ENCODE data around the gene RDH12. TPM values are rescaled to one million over a fixed set of nuclear protein-coding genes. Genes with fewer than 3 reads are reported as not detected.
"Not testable (repeated sequence)": the region's sequence is repeated elsewhere in the genome, so short reads cannot be mapped to it uniquely, and the experiment has no call there.

The RDH12 gene
- total RNA-seq (2012; rRNA removed): not detected in 2 replicates

- Histone ChIP-seq H3K4me1 (ENCODE audit: control insufficient read depth, insufficient read depth, low read length) (peaks cover 12% of the 10 kb centered on the region), H3K27me3 (ENCODE audit: control insufficient read depth, insufficient read depth, low read length) (peaks cover 14% of the 10 kb centered on the region)
- not testable (repeated sequence) for H3K36me3 ChIP-seq (ENCODE audit: insufficient read depth, low read length); H3K4me3 ChIP-seq (ENCODE audit: low read length); H3K4me2 ChIP-seq (ENCODE audit: low read length); H3K9ac ChIP-seq (ENCODE audit: low read depth, low read length); H3K9me3 ChIP-seq (replicated peaks; ENCODE audit: low read length)
These were observed at the start of gene RDH12 for GRCh38 chr14:67701492-67701891. RDH12 (plus strand) TSS chr14:67701886; CDS start chr14:67722643, 20,757 bp downstream.

- H3K9me3 ChIP-seq (replicated peaks; ENCODE audit: low read length): no peaks in the 10 kb centered on the region
- no peaks in the 10 kb centered on the region for H3K27me3 ChIP-seq (ENCODE audit: control insufficient read depth, insufficient read depth, low read length)
- H3K36me3 ChIP-seq (ENCODE audit: insufficient read depth, low read length): peaks cover 62% of the 10 kb centered on the region
- H3K9ac ChIP-seq (ENCODE audit: low read depth, low read length): no peak overlapping the region
- no peak overlapping the region for H3K4me3 ChIP-seq (ENCODE audit: low read length)
- no peak overlapping the region for H3K4me2 ChIP-seq (ENCODE audit: low read length)
- peaks cover 10% of the 10 kb centered on the region for H3K4me1 ChIP-seq (ENCODE audit: control insufficient read depth, insufficient read depth, low read length)
These were observed 49.5 kb upstream of the RDH12 start for GRCh38 chr14:67652189-67652588.

GRCh38 chr14:67653651-67654280 is 47.9 kb upstream of the RDH12 start:
- H3K4me3 ChIP-seq (ENCODE audit: low read length): no peak overlapping the region
- H3K4me2 ChIP-seq (ENCODE audit: low read length): no peak overlapping the region
- H3K9ac ChIP-seq (ENCODE audit: low read depth, low read length): no peak overlapping the region
- peaks cover 61% of the 10 kb centered on the region for H3K36me3 ChIP-seq (ENCODE audit: insufficient read depth, low read length)
- peaks cover 10% of the 10 kb centered on the region for H3K4me1 ChIP-seq (ENCODE audit: control insufficient read depth, insufficient read depth, low read length)
- H3K27me3 ChIP-seq (ENCODE audit: control insufficient read depth, insufficient read depth, low read length): no peaks in the 10 kb centered on the region
- no peaks in the 10 kb centered on the region for H3K9me3 ChIP-seq (replicated peaks; ENCODE audit: low read length)

GRCh38 chr14:67663633-67664032 is 38.1 kb upstream of the RDH12 start:
- H3K9me3 ChIP-seq (replicated peaks; ENCODE audit: low read length): no peaks in the 10 kb centered on the region
- H3K4me3 ChIP-seq (ENCODE audit: low read length): no peak overlapping the region
- H3K4me2 ChIP-seq (ENCODE audit: low read length): no peak overlapping the region

GRCh38 chr14:67665868-67666267 is 35.8 kb upstream of the RDH12 start:
- H3K4me3 ChIP-seq (ENCODE audit: low read length): no peak overlapping the region
- peaks cover 1% of the 10 kb centered on the region for H3K36me3 ChIP-seq (ENCODE audit: insufficient read depth, low read length)
- H3K9me3 ChIP-seq (replicated peaks; ENCODE audit: low read length): no peaks in the 10 kb centered on the region
- peaks cover 3% of the 10 kb centered on the region for H3K4me1 ChIP-seq (ENCODE audit: control insufficient read depth, insufficient read depth, low read length)
- no peak overlapping the region for H3K9ac ChIP-seq (ENCODE audit: low read depth, low read length)
- H3K4me2 ChIP-seq (ENCODE audit: low read length): no peak overlapping the region
- H3K27me3 ChIP-seq (ENCODE audit: control insufficient read depth, insufficient read depth, low read length): no peaks in the 10 kb centered on the region

More at GRCh38 chr14:67663633-67664032, 38.1 kb upstream of the RDH12 start:
- Histone ChIP-seq H3K4me1 (ENCODE audit: control insufficient read depth, insufficient read depth, low read length) (peaks cover 3% of the 10 kb centered on the region), H3K36me3 (ENCODE audit: insufficient read depth, low read length) (peaks cover 10% of the 10 kb centered on the region), H3K27me3 (ENCODE audit: control insufficient read depth, insufficient read depth, low read length) (no peaks in the 10 kb centered on the region), H3K9ac (ENCODE audit: low read depth, low read length) (no peak overlapping the region)

GRCh38 chr14:67666750-67667449 is 34.8 kb upstream of the RDH12 start:
- H3K4me2 ChIP-seq (ENCODE audit: low read length): no peak overlapping the region
- no peaks in the 10 kb centered on the region for H3K9me3 ChIP-seq (replicated peaks; ENCODE audit: low read length)
- H3K4me1 ChIP-seq (ENCODE audit: control insufficient read depth, insufficient read depth, low read length): peaks cover 3% of the 10 kb centered on the region
- H3K36me3 ChIP-seq (ENCODE audit: insufficient read depth, low read length): no peaks in the 10 kb centered on the region
- no peak overlapping the region for H3K4me3 ChIP-seq (ENCODE audit: low read length)
- no peaks in the 10 kb centered on the region for H3K27me3 ChIP-seq (ENCODE audit: control insufficient read depth, insufficient read depth, low read length)
- no peak overlapping the region for H3K9ac ChIP-seq (ENCODE audit: low read depth, low read length)

GRCh38 chr14:67668559-67668958 is 33.1 kb upstream of the RDH12 start:
- peaks cover 8% of the 10 kb centered on the region for H3K4me1 ChIP-seq (ENCODE audit: control insufficient read depth, insufficient read depth, low read length)
- no peak overlapping the region for H3K4me2 ChIP-seq (ENCODE audit: low read length)
- H3K27me3 ChIP-seq (ENCODE audit: control insufficient read depth, insufficient read depth, low read length): no peaks in the 10 kb centered on the region
- no peak overlapping the region for H3K9ac ChIP-seq (ENCODE audit: low read depth, low read length)
- H3K4me3 ChIP-seq (ENCODE audit: low read length): no peak overlapping the region
- H3K9me3 ChIP-seq (replicated peaks; ENCODE audit: low read length): no peaks in the 10 kb centered on the region
- H3K36me3 ChIP-seq (ENCODE audit: insufficient read depth, low read length): no peaks in the 10 kb centered on the region

- Histone ChIP-seq H3K4me1 (ENCODE audit: control insufficient read depth, insufficient read depth, low read length) (peaks cover 9% of the 10 kb centered on the region), H3K4me2 (ENCODE audit: low read length) (peak overlapping the region; percentile 94), H3K9me3 (replicated peaks; ENCODE audit: low read length) (no peaks in the 10 kb centered on the region), H3K9ac (ENCODE audit: low read depth, low read length) (peak overlapping the region; percentile 100), H3K4me3 (ENCODE audit: low read length) (peak overlapping the region; percentile 97), H3K36me3 (ENCODE audit: insufficient read depth, low read length) (peaks cover 12% of the 10 kb centered on the region), H3K27me3 (ENCODE audit: control insufficient read depth, insufficient read depth, low read length) (no peaks in the 10 kb centered on the region)
These were observed 28.2 kb upstream of the RDH12 start for GRCh38 chr14:67673451-67673850.

GRCh38 chr14:67674139-67674479 is 27.6 kb upstream of the RDH12 start:
- peak overlapping the region; percentile 97 for H3K4me3 ChIP-seq (ENCODE audit: low read length)
- H3K36me3 ChIP-seq (ENCODE audit: insufficient read depth, low read length): peaks cover 18% of the 10 kb centered on the region
- peak overlapping the region; percentile 100 for H3K9ac ChIP-seq (ENCODE audit: low read depth, low read length)
- peaks cover 9% of the 10 kb centered on the region for H3K4me1 ChIP-seq (ENCODE audit: control insufficient read depth, insufficient read depth, low read length)
- H3K27me3 ChIP-seq (ENCODE audit: control insufficient read depth, insufficient read depth, low read length): no peaks in the 10 kb centered on the region
- H3K4me2 ChIP-seq (ENCODE audit: low read length): peak overlapping the region; percentile 94
- no peaks in the 10 kb centered on the region for H3K9me3 ChIP-seq (replicated peaks; ENCODE audit: low read length)

GRCh38 chr14:67674480-67675218 is 27.0 kb upstream of the RDH12 start, which contains the start of gene VTI1B:
VTI1B (minus strand) TSS chr14:67674632; CDS start chr14:67674489, 143 bp downstream.
- H3K9me3 ChIP-seq (replicated peaks; ENCODE audit: low read length): no peaks in the 10 kb centered on the region
- H3K4me1 ChIP-seq (ENCODE audit: control insufficient read depth, insufficient read depth, low read length): peaks cover 9% of the 10 kb centered on the region
- peak within 1 kb of the TSS; percentile 94 for H3K4me2 ChIP-seq (ENCODE audit: low read length)
- H3K27me3 ChIP-seq (ENCODE audit: control insufficient read depth, insufficient read depth, low read length): no peaks in the 10 kb centered on the region
- H3K36me3 ChIP-seq (ENCODE audit: insufficient read depth, low read length): peaks cover 19% of the 10 kb centered on the region
- H3K9ac ChIP-seq (ENCODE audit: low read depth, low read length): peak within 1 kb of the TSS; percentile 100
- peak within 1 kb of the TSS; percentile 97 for H3K4me3 ChIP-seq (ENCODE audit: low read length)

GRCh38 chr14:67675219-67675582 is 26.5 kb upstream of the RDH12 start:
- Histone ChIP-seq H3K9me3 (replicated peaks; ENCODE audit: low read length) (no peaks in the 10 kb centered on the region), H3K4me2 (ENCODE audit: low read length) (peak overlapping the region; percentile 94), H3K27me3 (ENCODE audit: control insufficient read depth, insufficient read depth, low read length) (no peaks in the 10 kb centered on the region), H3K4me3 (ENCODE audit: low read length) (peak overlapping the region; percentile 97), H3K9ac (ENCODE audit: low read depth, low read length) (peak overlapping the region; percentile 100), H3K4me1 (ENCODE audit: control insufficient read depth, insufficient read depth, low read length) (peaks cover 15% of the 10 kb centered on the region), H3K36me3 (ENCODE audit: insufficient read depth, low read length) (peaks cover 21% of the 10 kb centered on the region)
